Measurements from ENCODE around the gene ZACN.

GRCh38 chr17:76049836-76050537 lies 29.0 kb upstream of the ZACN start:
- no peak for TF ChIP-seq CTCF (IDR thresholded peaks at IDR 0.05 in 8 of 11, conservative IDR thresholded peaks at IDR 0.05 in 3 of 11)
- TF ChIP-seq POLR2A (IDR thresholded peaks at IDR 0.05) = no peak
